Stomach (tissue), 4 donors: ENCODE measurements around the gene PPIH.

Source experiments
- CTCF ChIP-seq, 7 experiments: fragments of 450-650 bp in 4 of 7; fragments of 200-600 bp in 3 of 7; sonication (generic) in 3 of 7; IDR thresholded peaks; one replicate each; pipeline ENCODE4 v1.5.1; 2016 to 2019; ENCODE audit warnings: antibody characterized with exemption in 7 of 7, control low read depth in 2 of 7, mild to moderate bottlenecking in 1 of 7
- POLR2A ChIP-seq, 4 donors: fragments of 450-650 bp; IDR thresholded peaks; one replicate each; pipeline ENCODE4 v1.6.1; 2016; ENCODE audit warnings: antibody characterized with exemption in 4 of 4, control low read depth in 2 of 4, mild to moderate bottlenecking in 1 of 4, moderate library complexity in 1 of 4
- POLR2AphosphoS5 ChIP-seq, 3 donors: sonication (generic); formaldehyde crosslinking; IDR thresholded peaks; one replicate each; pipeline ENCODE4 v1.6.1; 2016; ENCODE audit warnings: antibody characterized with exemption in 3 of 3

GRCh38 chr1:42657201-42657600 is 1.0 kb upstream of the PPIH start:
- TF ChIP-seq CTCF (IDR thresholded peaks at IDR 0.05) (no peak), POLR2A (IDR thresholded peaks at IDR 0.05) (no peak), POLR2AphosphoS5 (IDR thresholded peaks at IDR 0.05) (no peak)
